Activated CD8-positive, alpha-beta memory T cell treated with anti-CD3 and anti-CD28 coated beads, Interleukin-2, amount 10 ng/mL, durations not matched to agents 7 days and 5 days (primary cell): ENCODE results near the gene RPS3A. TPM values are rescaled to one million over a fixed set of nuclear protein-coding genes. Genes with fewer than 3 reads are reported as not detected.
"Not testable (repeated sequence)": the region's sequence is repeated elsewhere in the genome, so short reads cannot be mapped to it uniquely, and the experiment has no call there.

Experiments used
- ATAC-seq: fragments of 150-1000 bp; cut with Tn5 transposase; one replicate; pipeline ENCODE4 v1.10.0; 2021; ENCODE audit warnings: moderate library complexity
- CTCF ChIA-PET: fragments of 350-600 bp; sonication (Branson Sonifier 250); formaldehyde crosslinking; loops from one replicate; lab custom pipeline; 2021; ENCODE audit warnings: antibody characterized with exemption; lab: Charles Lee
- DNase-seq: peaks from one replicate; pipeline ENCODE4 v3.0.0-alpha.2; 2020
- H3K27ac Mint-ChIP-seq: one replicate; pipeline ENCODE4 v1.8.0; 2021; ENCODE audit warnings: mild to moderate bottlenecking, mixed read lengths
- H3K27me3 Mint-ChIP-seq: one replicate; pipeline ENCODE4 v1.8.0; 2021; ENCODE audit warnings: mixed read lengths
- H3K36me3 Mint-ChIP-seq: one replicate; pipeline ENCODE4 v1.8.0; 2021; ENCODE audit warnings: mild to moderate bottlenecking, mixed read lengths
- H3K4me1 Mint-ChIP-seq: one replicate; pipeline ENCODE4 v1.8.0; 2021; ENCODE audit warnings: mixed read lengths
- H3K4me3 Mint-ChIP-seq: one replicate; pipeline ENCODE4 v1.8.0; 2021; ENCODE audit warnings: mild to moderate bottlenecking, moderate library complexity, mixed read lengths
- H3K9me3 Mint-ChIP-seq: one replicate; pipeline ENCODE4 v1.8.0; 2022; ENCODE audit warnings: low read depth, mixed read lengths
- total RNA-seq, 2 experiments: library from RNA; stranded (reverse); gene quantifications; one replicate each; pipeline ENCODE4 v1.2.3, GENCODE V29; 2021

The RPS3A gene
- total RNA-seq, 2 experiments from 2014 or later, result 1,281 to 1,734 TPM

DNA sequence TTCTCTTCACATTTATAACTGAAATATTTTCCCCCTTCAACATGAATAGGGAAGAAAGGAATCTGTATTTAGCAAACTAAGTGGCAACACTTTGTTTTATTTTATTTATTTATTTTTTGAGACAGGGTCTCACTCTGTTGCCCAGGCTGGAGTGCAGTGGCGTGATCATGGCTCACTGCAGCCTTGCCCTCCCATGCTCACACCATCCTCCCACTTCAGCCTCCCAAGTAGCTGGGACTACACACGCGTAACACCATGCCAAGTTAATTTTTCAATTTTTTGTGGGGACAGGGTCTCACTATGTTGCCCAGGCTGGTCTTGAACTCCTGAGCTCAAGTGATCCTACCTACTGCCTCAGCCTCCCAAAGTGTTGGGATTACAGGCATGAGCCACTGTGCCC lies 36.6 kb downstream of the RPS3A start:
- CTCF ChIA-PET, ATAC-seq, H3K4me1 Mint-ChIP-seq, H3K27ac Mint-ChIP-seq, H3K27me3 Mint-ChIP-seq, H3K36me3 Mint-ChIP-seq, H3K4me3 Mint-ChIP-seq, DNase-seq, H3K9me3 Mint-ChIP-seq: not testable (repeated sequence)

- no peak overlapping the region for H3K4me3 Mint-ChIP-seq
- DNase-seq (no peak), ATAC-seq (no peak)
- no peaks in the 10 kb centered on the region for H3K36me3 Mint-ChIP-seq
- CTCF ChIA-PET, result no interaction called here
- H3K27me3 Mint-ChIP-seq, result no peaks in the 10 kb centered on the region
- no peak overlapping the region for H3K27ac Mint-ChIP-seq
- no peaks in the 10 kb centered on the region for H3K9me3 Mint-ChIP-seq
- H3K4me1 Mint-ChIP-seq, result no peaks in the 10 kb centered on the region
Measured at GRCh38 chr4:151139814-151140213, 40.4 kb downstream of the RPS3A start.

- no peak for ATAC-seq
- CTCF ChIA-PET, result no interaction called here
- no peaks in the 10 kb centered on the region for H3K27me3 Mint-ChIP-seq
Measured at GRCh38 chr4:151142758-151143157, 43.3 kb downstream of the RPS3A start.

DNA sequence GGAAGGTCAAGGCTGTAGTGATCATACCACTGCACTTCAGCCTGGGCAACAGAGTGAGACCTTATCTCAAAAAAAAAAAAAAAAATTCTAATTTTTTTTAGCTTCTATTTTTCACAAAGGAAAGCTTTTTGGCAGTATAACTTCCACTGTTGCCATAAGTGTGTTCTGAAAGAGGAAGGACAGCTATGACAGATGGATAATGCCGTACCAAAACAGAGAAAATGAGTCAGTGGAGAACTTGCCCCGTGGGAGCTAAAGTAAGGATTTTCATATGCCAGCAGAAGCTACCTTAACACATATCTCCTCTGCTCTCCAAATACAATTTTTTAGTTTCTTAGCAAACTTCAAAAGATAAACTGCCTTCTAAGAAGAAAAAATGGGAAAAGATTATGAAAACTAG lies 43.7 kb downstream of the RPS3A start:
- Mint-ChIP-seq H3K9me3 (no peaks in the 10 kb centered on the region), H3K27ac (no peak overlapping the region), H3K27me3 (no peaks in the 10 kb centered on the region), H3K4me3 (no peak overlapping the region), H3K4me1 (no peaks in the 10 kb centered on the region), H3K36me3 (no peaks in the 10 kb centered on the region)
- ATAC-seq (no peak), DNase-seq (no peak)
- CTCF ChIA-PET, result no interaction called here

More at GRCh38 chr4:151142758-151143157, 43.3 kb downstream of the RPS3A start:
- Mint-ChIP-seq H3K27ac (no peak overlapping the region), H3K36me3 (no peaks in the 10 kb centered on the region), H3K4me3 (no peak overlapping the region), H3K4me1 (no peaks in the 10 kb centered on the region), H3K9me3 (no peaks in the 10 kb centered on the region)
- DNase-seq, result no peak

GRCh38 chr4:151143811-151144210 lies 44.4 kb downstream of the RPS3A start:
- H3K27ac Mint-ChIP-seq, result no peak overlapping the region
- H3K4me3 Mint-ChIP-seq, result no peak overlapping the region
- H3K9me3 Mint-ChIP-seq, result no peaks in the 10 kb centered on the region
- no peaks in the 10 kb centered on the region for H3K27me3 Mint-ChIP-seq
- DNase-seq, result no peak
- CTCF ChIA-PET, result no interaction called here
- no peak for ATAC-seq
- H3K36me3 Mint-ChIP-seq, result no peaks in the 10 kb centered on the region
- no peaks in the 10 kb centered on the region for H3K4me1 Mint-ChIP-seq

DNA sequence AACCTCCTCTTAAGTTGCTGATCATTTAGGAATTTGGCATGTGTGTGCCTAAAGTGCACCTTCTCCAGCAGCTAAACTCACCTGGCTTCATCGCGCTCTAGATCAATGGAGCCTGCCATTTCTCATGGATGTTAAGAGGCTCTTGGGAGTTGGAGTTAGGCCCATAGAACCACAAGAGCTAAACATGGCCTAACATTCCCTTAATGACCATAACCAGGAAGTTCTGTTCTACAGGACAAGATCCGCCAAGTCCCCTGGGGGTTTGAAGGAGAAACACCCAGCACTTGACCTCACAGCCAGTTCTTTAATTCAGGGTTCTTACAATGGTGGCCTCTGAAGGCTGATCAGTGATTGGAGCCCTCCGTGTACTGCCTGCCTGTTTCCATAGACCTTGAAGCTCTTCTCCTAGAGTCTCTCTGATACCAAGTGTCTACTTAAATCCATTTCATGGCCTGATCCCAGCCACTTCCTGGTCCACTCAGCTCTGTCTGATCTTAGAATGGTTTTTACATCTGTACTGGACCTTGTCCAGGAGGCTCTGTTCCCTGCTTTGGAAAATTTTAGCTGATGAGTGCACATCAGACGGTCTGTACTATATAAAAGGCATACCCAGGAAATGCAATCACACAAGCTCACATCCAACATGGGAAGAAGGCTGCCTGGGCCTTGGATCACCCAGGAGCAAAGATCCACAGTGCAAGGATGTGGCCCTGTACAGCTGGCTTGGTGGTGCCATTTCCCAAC lies 45.1 kb downstream of the RPS3A start:
- Mint-ChIP-seq H3K9me3 (no peaks in the 10 kb centered on the region), H3K36me3 (no peaks in the 10 kb centered on the region), H3K4me1 (no peaks in the 10 kb centered on the region), H3K27me3 (no peaks in the 10 kb centered on the region), H3K4me3 (no peak overlapping the region), H3K27ac (no peak overlapping the region)
- no peak for ATAC-seq
- CTCF ChIA-PET, result no interaction called here
- no peak for DNase-seq

- CTCF ChIA-PET, result no interaction called here
- H3K9me3 Mint-ChIP-seq, result no peaks in the 10 kb centered on the region
Measured at GRCh38 chr4:151147000-151147399, 47.6 kb downstream of the RPS3A start.

GRCh38 chr4:151148261-151148660 lies 48.8 kb downstream of the RPS3A start:
- CTCF ChIA-PET, result no interaction called here
- DNase-seq, result no peak
- Mint-ChIP-seq H3K27ac (no peak overlapping the region), H3K36me3 (no peaks in the 10 kb centered on the region), H3K4me3 (no peak overlapping the region), H3K9me3 (no peaks in the 10 kb centered on the region), H3K4me1 (peaks cover 5% of the 10 kb centered on the region), H3K27me3 (peaks cover 6% of the 10 kb centered on the region)
- ATAC-seq, result no peak

More at GRCh38 chr4:151147000-151147399, 47.6 kb downstream of the RPS3A start:
- Mint-ChIP-seq H3K27me3 (peaks cover 6% of the 10 kb centered on the region), H3K4me3 (no peak overlapping the region), H3K4me1 (peaks cover 5% of the 10 kb centered on the region), H3K36me3 (no peaks in the 10 kb centered on the region), H3K27ac (no peak overlapping the region)
- ATAC-seq (no peak), DNase-seq (no peak)

DNA sequence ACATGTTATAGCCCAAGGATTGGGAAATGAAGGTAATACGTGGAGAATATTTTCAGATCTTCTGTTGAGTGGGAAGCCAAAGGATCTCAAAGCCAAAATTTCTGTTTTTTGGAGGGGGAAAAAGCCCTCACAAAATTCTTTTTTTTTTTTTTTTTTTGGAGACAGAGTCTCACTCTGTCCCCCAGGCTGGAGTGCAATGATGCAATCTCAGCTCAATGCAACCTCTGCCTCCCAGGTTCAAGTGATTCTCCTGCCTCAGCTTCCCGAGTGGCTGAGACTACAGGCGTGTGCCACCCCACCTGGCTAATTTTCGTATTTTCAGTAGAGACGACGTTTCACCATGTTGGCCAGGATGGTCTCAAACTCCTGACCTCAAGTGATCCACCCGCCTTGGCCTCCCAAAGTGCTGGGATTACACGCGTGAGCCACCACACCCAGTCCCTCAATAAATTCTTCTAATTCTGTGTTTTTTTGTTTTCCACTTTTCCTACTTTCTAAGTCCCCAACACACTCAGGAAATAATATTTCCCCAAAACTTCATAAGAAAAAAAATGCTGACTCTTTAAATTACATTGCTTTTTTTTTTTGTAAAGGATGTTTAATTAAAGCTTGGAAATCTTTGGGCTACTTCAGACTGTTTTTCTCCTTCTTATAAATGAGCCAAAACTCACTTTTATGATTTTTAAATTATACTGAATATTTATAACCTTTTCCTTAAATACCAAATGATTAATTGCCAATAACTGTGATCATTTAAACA lies 51.6 kb downstream of the RPS3A start:
- DNase-seq, result no peak
- no peaks in the 10 kb centered on the region for H3K9me3 Mint-ChIP-seq

DNA sequence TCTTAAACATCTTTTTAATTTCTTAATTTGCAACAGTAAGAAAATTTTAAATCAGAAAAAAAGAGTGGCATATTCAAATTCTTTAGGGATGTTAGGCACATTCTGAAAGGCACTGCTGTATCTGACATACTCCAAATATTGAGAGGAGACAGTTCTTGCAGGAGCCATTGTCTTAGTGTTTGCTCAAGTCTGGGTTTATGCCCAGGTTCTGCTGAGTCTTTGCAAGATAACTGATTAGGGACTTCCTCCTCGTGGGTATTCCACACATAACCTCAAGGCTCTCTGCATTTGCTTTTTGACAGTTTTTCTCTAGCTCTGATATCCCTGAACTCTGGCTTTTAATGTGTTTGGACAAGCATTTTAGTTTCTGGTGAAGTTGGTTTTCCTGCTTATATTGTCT lies 52.6 kb downstream of the RPS3A start:
- Mint-ChIP-seq H3K27ac (no peak overlapping the region), H3K27me3 (peaks cover 12% of the 10 kb centered on the region), H3K4me3 (no peak overlapping the region), H3K4me1 (peaks cover 5% of the 10 kb centered on the region), H3K9me3 (no peaks in the 10 kb centered on the region), H3K36me3 (no peaks in the 10 kb centered on the region)
- CTCF ChIA-PET, result no interaction called here
- ATAC-seq (no peak), DNase-seq (no peak)

More for the DNA sequence above, 51.6 kb downstream of the RPS3A start:
- Mint-ChIP-seq H3K27ac (no peak overlapping the region), H3K4me3 (no peak overlapping the region), H3K36me3 (no peaks in the 10 kb centered on the region), H3K27me3 (peaks cover 6% of the 10 kb centered on the region), H3K4me1 (peaks cover 5% of the 10 kb centered on the region)
- CTCF ChIA-PET, result no interaction called here
- ATAC-seq, result no peak

- DNase-seq, result no peak
- CTCF ChIA-PET, result no interaction called here
- Mint-ChIP-seq H3K4me1 (peaks cover 5% of the 10 kb centered on the region), H3K27ac (no peak overlapping the region), H3K36me3 (no peaks in the 10 kb centered on the region), H3K27me3 (peaks cover 20% of the 10 kb centered on the region), H3K9me3 (no peaks in the 10 kb centered on the region), H3K4me3 (no peak overlapping the region)
- no peak for ATAC-seq
Measured at GRCh38 chr4:151153585-151153984, 54.2 kb downstream of the RPS3A start.
